Measurements from ENCODE around the gene TM9SF2. TPM values are rescaled to one million over a fixed set of nuclear protein-coding genes. Genes with fewer than 3 reads are reported as not detected.

The TM9SF2 gene
- total and polyA plus RNA-seq, 9 of the 15 experiments (the other 6 are each of a cell fraction or from before 2014, with no cell fraction given), result 23.3 to 83.2 (median 55.1) TPM

GRCh38 chr13:99477493-99477892, 23.8 kb upstream of the TM9SF2 start:
- no peaks in the 10 kb centered on the region for H3K9me1 ChIP-seq (ENCODE audit: control insufficient read depth, insufficient read depth, low read length)
- CTCF ChIA-PET (ENCODE audit: low intra/inter-chr PET ratio), result no interaction called here
- H4K20me1 ChIP-seq (replicated peaks; ENCODE audit: control insufficient read depth, insufficient read depth, low read length), result no peaks in the 10 kb centered on the region
- WGBS (ENCODE audit: insufficient coverage, low coverage, missing lambda C conversion rate), result 60% methylated on average over 4 of the region's 4 CpGs
- H3K36me3 ChIP-seq (ENCODE audit: control insufficient read depth, insufficient read depth, low read length), result no peaks in the 10 kb centered on the region
- POLR2A ChIA-PET, result no interaction called here
- H2AFZ ChIP-seq (ENCODE audit: low read depth, low read length), result no peak overlapping the region
- H3K4me3 ChIP-seq, result no peak overlapping the region
- no peak for DNase-seq (ENCODE audit: extremely low read depth in 1 of 4, low spot score in 3 of 4)
- no peak overlapping the region for H3K4me2 ChIP-seq (ENCODE audit: insufficient read depth, low read length)
- no peak overlapping the region for H3K9ac ChIP-seq (ENCODE audit: insufficient read depth in 1 of 2, low read depth in 2 of 2, low read length in 2 of 2)
- no peak for TF ChIP-seq ZNF3 (CRISPR knock-in tag; IDR thresholded peaks at IDR 0.05)
- TF ChIP-seq DMBX1 (CRISPR knock-in tag; IDR thresholded peaks at IDR 0.05; ENCODE audit: borderline replicate concordance), result no peak
- TF ChIP-seq MAFK (IDR thresholded peaks at IDR 0.05; ENCODE audit: low read length), result no peak
- TF ChIP-seq GATAD2B (IDR thresholded peaks at IDR 0.05; ENCODE audit: borderline replicate concordance), result no peak
- TF ChIP-seq RBBP5 (IDR thresholded peaks at IDR 0.05; ENCODE audit: borderline replicate concordance, insufficient read depth, low read length, poor library complexity, severe bottlenecking), result no peak
- TF ChIP-seq CHCHD3 (CRISPR knock-in tag; IDR thresholded peaks at IDR 0.05), result no peak
- TF ChIP-seq KLF10 (CRISPR knock-in tag; IDR thresholded peaks at IDR 0.05), result no peak
- TF ChIP-seq E4F1 (CRISPR knock-in tag; IDR thresholded peaks at IDR 0.05; ENCODE audit: borderline replicate concordance), result no peak
- TF ChIP-seq POLR2AphosphoS5 (IDR thresholded peaks at IDR 0.05; ENCODE audit: control insufficient read depth, insufficient read depth, low read depth, low read length), result no peak
- no peak for TF ChIP-seq SMAD3 (CRISPR knock-in tag; conservative IDR thresholded peaks at IDR 0.05)
- no peak for TF ChIP-seq ZFP30 (CRISPR knock-in tag; IDR thresholded peaks at IDR 0.05; ENCODE audit: borderline replicate concordance)
- no peak for TF ChIP-seq CBFA2T2 (conservative IDR thresholded peaks at IDR 0.05)
- TF ChIP-seq HDAC2 (IDR thresholded peaks at IDR 0.05), result no peak
- no peak for TF ChIP-seq JUND (IDR thresholded peaks at IDR 0.05; ENCODE audit: borderline replicate concordance, low read depth, low read length)
- no peak for TF ChIP-seq JUND (tag; IDR thresholded peaks at IDR 0.05; ENCODE audit: borderline replicate concordance, low read depth, low read length)
- no peak for TF ChIP-seq ZSCAN29 (IDR thresholded peaks at IDR 0.05)
- TF ChIP-seq PURB (CRISPR knock-in tag; IDR thresholded peaks at IDR 0.05; ENCODE audit: low read depth), result no peak
- TF ChIP-seq KDM4B (IDR thresholded peaks at IDR 0.05; ENCODE audit: borderline replicate concordance in 2 of 2, low read depth in 1 of 2), result no peak
- ATAC-seq, result no peak
- H3K79me2 ChIP-seq (ENCODE audit: control insufficient read depth, insufficient read depth, low read length), result no peaks in the 10 kb centered on the region
- no peak for FAIRE-seq
- no peak overlapping the region for H3K27ac ChIP-seq (ENCODE audit: extremely low read depth, low read depth, low read length)
- intact Hi-C loops (cut with micrococcal nuclease), result no loop called here
- H3K9me3 ChIP-seq (replicated peaks; ENCODE audit: control insufficient read depth, insufficient read depth, low read depth, low read length), result no peaks in the 10 kb centered on the region
- in situ Hi-C loops (cut with MboI), result no loop called here
- H3K27me3 ChIP-seq (ENCODE audit: control insufficient read depth in 2 of 2, insufficient read depth in 2 of 2, low read length in 2 of 2), result no peaks in the 10 kb centered on the region
- no peaks in the 10 kb centered on the region for H3K4me1 ChIP-seq (replicated peaks in 1 of 2; ENCODE audit: control insufficient read depth in 2 of 2, insufficient read depth in 2 of 2, low read length in 2 of 2)
- no TSS peak for BruUV-seq (replicated peaks)
